Coronary artery (tissue), 2 donors: ENCODE measurements around the gene SPAG17.

Experiments used
- DNase-seq: peaks from one replicate; pipeline ENCODE4 v3.0.0-alpha.2; 2017; ENCODE audit warnings: low spot score
- H3K27ac ChIP-seq, 2 donors: fragments of 200-600 bp; sonication (generic); one replicate each; pipeline ENCODE4 v1.5.1; 2016 to 2019
- H3K4me3 ChIP-seq: fragments of 200-600 bp; sonication (generic); 2 replicates; pipeline ENCODE4 v1.5.1; 2016; ENCODE audit warnings: mild to moderate bottlenecking, moderate library complexity
- TF ChIP-seq, protein P1 (sequence below): fragments of 200-600 bp; sonication (generic); IDR thresholded peaks from one replicate; pipeline ENCODE4 v1.5.1; 2019; ENCODE audit warnings: antibody characterized with exemption

The SPAG17 gene

DNA sequence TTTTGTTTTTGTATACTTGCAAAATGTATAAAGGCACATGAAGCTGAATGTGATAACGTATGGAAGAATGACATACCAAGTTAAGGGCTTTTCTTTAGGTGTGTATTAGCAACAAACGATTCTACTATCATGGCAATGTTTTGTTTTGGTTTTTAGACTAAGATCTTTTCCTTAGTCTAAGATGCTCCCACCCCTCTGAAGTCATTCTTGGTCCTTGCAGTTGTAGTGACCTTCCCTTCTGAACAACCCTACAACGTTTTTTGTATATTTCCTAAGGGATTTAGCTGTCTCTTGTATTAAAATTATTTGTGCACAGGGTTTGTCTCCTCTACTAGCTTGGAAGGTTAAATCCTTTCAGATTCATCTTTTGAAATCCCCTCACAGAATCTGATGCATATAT is 61.0 kb downstream of the SPAG17 start:
- H3K4me3 ChIP-seq: no peak overlapping the region

DNA sequence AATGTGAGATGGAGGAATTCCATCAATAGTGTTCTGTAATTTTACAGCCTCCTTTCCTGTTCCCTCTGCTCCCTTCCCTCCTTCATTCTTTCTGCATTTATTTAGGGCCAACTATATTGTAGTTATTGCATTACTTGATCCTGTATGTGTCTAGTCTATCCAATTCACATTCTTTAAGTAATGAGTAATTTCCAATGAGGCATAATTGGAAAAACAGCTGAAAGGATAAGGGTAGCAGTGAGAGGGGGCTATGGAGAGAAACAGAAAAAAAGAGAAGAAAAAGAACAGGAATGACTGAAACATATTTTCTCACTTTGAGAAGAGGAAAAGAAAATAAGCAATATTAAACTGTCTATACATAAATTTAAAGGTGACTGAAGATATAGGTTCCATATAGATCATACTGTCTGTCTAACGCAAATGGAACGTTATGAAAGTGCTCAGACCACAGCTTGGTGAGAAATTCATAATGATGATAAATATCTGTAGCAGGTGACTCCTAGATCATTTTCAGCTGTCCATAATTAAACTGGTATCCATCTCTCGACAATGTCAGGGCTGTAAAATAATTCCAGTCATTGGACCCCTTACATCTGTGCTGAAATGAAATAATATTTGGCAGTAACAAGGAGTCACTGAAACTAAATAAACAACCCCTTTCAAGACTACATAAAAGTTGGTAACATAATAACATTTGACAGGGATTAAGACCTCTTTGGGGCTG is 61.8 kb downstream of the SPAG17 start:
- Histone ChIP-seq H3K27ac (no peak overlapping the region), H3K4me3 (no peak overlapping the region)
- DNase-seq: no peak
- TF ChIP-seq, protein P1, sequence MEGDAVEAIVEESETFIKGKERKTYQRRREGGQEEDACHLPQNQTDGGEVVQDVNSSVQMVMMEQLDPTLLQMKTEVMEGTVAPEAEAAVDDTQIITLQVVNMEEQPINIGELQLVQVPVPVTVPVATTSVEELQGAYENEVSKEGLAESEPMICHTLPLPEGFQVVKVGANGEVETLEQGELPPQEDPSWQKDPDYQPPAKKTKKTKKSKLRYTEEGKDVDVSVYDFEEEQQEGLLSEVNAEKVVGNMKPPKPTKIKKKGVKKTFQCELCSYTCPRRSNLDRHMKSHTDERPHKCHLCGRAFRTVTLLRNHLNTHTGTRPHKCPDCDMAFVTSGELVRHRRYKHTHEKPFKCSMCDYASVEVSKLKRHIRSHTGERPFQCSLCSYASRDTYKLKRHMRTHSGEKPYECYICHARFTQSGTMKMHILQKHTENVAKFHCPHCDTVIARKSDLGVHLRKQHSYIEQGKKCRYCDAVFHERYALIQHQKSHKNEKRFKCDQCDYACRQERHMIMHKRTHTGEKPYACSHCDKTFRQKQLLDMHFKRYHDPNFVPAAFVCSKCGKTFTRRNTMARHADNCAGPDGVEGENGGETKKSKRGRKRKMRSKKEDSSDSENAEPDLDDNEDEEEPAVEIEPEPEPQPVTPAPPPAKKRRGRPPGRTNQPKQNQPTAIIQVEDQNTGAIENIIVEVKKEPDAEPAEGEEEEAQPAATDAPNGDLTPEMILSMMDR: no peak

More for the DNA sequence above, 61.0 kb downstream of the SPAG17 start:
- H3K27ac ChIP-seq: no peak overlapping the region
- TF ChIP-seq, protein P1: no peak
- DNase-seq: no peak

DNA sequence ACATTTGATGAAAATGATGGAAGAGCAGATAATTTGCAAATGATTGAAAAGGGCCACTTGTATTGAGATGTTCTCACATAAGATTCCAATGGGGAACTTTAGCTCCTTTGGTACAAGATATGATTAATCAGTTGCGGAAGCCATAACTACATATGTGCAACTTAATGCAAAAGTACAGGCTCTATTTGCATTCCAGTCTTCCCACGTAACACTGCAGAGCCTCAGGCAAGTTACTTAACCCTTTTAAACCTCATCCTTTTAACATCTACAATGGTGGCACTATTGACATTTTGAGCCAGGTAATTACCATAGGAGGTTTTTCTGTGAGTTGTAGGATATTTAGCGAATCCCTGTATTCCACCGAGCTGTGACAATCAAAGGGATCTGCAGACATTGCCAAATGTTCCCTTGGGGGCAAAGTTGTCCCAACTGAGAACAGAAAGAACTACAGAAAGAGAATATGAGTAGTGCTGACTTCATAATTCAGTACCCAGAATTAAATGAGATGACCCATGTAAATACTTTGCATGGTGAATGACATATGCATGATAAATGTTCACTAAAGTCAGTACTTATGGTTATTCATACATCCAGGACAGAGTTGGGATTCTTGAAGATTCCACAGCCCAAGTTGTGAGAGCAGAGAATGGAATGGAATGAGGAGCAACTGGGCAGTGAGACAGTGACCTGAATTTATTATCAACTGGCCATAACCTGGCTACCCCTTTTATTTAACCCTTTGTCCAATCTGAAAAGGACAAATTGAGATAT is 62.6 kb downstream of the SPAG17 start:
- TF ChIP-seq, protein P1: no peak
- Histone ChIP-seq H3K4me3 (no peak overlapping the region), H3K27ac (no peak overlapping the region)
- no peak for DNase-seq

DNA sequence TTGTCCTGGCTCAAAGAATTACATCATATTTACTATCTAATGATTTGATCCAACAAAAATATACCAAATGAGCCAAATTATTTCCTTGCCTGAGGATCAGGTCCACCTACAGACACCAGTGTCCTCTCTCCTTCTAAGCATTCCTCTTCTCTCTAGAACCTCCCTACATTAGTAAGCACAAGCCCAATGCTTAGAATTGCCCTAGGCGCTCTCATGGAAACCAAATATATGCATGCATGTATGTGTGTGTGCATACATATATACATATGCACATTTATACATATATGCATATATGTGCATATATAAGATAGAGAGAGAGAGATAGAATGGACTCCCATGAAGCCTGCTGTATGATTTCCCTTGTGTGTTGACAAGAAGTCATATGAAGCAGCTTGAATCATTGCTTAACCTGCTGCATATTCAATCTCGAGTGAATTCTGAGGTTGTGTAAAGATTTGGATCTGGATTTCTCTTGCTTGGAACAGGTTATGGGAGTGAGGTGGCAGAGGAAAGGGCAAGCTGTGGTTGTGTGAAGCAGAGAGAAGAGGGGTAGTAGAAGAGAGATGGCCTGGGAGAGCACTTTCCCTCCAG is 66.1 kb downstream of the SPAG17 start:
- Histone ChIP-seq H3K27ac (no peak overlapping the region), H3K4me3 (no peak overlapping the region)
- DNase-seq: no peak
- TF ChIP-seq, protein P1: no peak

DNA sequence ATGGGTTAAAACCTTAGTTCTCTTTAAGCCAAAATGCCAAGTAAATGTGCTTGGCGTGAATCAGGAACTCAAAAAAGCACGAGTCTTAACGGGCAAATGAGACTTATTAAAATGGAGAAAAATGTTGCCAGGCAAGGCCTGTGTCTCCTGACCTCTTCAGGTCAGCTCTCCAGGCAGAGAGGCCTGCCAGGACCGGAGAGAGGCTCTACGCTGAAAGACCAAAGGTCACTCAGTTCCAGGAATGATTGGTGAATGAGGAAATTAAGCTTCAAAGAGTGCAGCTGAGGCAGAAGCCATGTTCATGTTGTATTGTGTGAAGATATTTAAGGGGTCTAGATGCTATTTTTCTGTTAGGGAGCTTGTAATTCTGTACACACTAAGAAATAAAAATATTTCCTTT is 66.6 kb downstream of the SPAG17 start:
- Histone ChIP-seq H3K4me3 (no peak overlapping the region), H3K27ac (no peak overlapping the region)
- DNase-seq: no peak
- TF ChIP-seq, protein P1: no peak

DNA sequence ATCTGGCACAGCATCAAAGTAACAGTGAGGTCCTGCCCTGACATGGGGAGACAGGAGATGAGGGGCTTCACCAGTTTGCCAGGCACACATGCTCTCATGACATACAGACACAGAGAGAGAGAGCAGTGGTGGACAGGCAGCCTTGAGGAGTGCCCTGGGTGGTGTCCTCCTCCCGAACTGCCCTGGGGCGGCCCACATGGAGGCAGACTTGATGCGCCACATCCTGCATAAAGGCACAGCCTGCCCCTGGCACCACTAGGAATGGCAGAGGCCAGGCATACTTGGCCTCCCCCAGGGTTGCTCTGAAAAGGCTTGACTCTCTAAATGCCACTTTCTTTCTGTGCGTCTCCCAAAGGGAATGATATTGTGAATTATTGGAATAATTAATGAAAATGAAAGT is 67.5 kb downstream of the SPAG17 start:
- Histone ChIP-seq H3K4me3 (no peak overlapping the region), H3K27ac (peak overlapping the region in 1 of 2 donors; percentile 62)
- no peak for DNase-seq
- TF ChIP-seq, protein P1: no peak
